AG20443 (cell line): ENCODE results near the gene VTI1A.
"Not testable (repeated sequence)": the region's sequence is repeated elsewhere in the genome, so short reads cannot be mapped to it uniquely, and the experiment has no call there.

Experiments
- DNase-seq: peaks from one replicate; pipeline ENCODE4 v3.0.0; 2012; ENCODE audit warnings: low spot score, mixed read lengths

The VTI1A gene

GRCh38 chr10:112446855-112447619, at the start of gene VTI1A, which contains the start of gene ZDHHC6:
Gene VTI1A, plus strand, starts transcription at chr10:112447215. Its CDS starts 159 bp downstream, at chr10:112447374.
Gene ZDHHC6, minus strand, starts transcription at chr10:112446914. Its CDS starts 1,478 bp downstream, at chr10:112445436.
- DNase-seq = peak; percentile 93

GRCh38 chr10:112397592-112397991, 49.4 kb upstream of the VTI1A start:
- no peak for DNase-seq

GRCh38 chr10:112402917-112403316, 44.1 kb upstream of the VTI1A start:
- DNase-seq = no peak

GRCh38 chr10:112404617-112405016, 42.4 kb upstream of the VTI1A start:
- no peak for DNase-seq

GRCh38 chr10:112406806-112407205, 40.2 kb upstream of the VTI1A start:
- DNase-seq = not testable (repeated sequence)

GRCh38 chr10:112407696-112408095, 39.3 kb upstream of the VTI1A start:
- no peak for DNase-seq

- no peak for DNase-seq
These were observed 37.7 kb upstream of the VTI1A start for GRCh38 chr10:112409299-112409698.

GRCh38 chr10:112409755-112410154, 37.3 kb upstream of the VTI1A start:
- DNase-seq = peak; percentile 17

GRCh38 chr10:112412696-112413095, 34.3 kb upstream of the VTI1A start:
- DNase-seq = no peak

- DNase-seq = no peak
These were observed 25.3 kb upstream of the VTI1A start for GRCh38 chr10:112421731-112422130.

GRCh38 chr10:112424651-112425050, 22.4 kb upstream of the VTI1A start:
- DNase-seq = no peak

- DNase-seq = no peak
These were observed 20.9 kb upstream of the VTI1A start for GRCh38 chr10:112426111-112426510.

- no peak for DNase-seq
These were observed 17.9 kb upstream of the VTI1A start for GRCh38 chr10:112429147-112429546.

GRCh38 chr10:112429654-112430230, 17.3 kb upstream of the VTI1A start:
- DNase-seq = no peak

GRCh38 chr10:112433136-112433535, 13.9 kb upstream of the VTI1A start:
- no peak for DNase-seq

GRCh38 chr10:112434988-112435619, 11.9 kb upstream of the VTI1A start:
- peak; percentile 21 for DNase-seq

GRCh38 chr10:112438356-112438755, 8.7 kb upstream of the VTI1A start:
- DNase-seq = no peak

GRCh38 chr10:112441520-112441919, 5.5 kb upstream of the VTI1A start:
- no peak for DNase-seq

- no peak for DNase-seq
These were observed 5.0 kb upstream of the VTI1A start for GRCh38 chr10:112442063-112442462.

GRCh38 chr10:112446055-112446854, 760 bp upstream of the VTI1A start:
- peak; percentile 14 for DNase-seq

GRCh38 chr10:112447620-112447928, 559 bp downstream of the VTI1A start:
- DNase-seq = no peak

GRCh38 chr10:112448888-112449287, 1.9 kb downstream of the VTI1A start:
- no peak for DNase-seq
